GM21737 (cell line): ENCODE data around the gene ZNF521.
"Not testable (repeated sequence)": the region's sequence is repeated elsewhere in the genome, so short reads cannot be mapped to it uniquely, and the experiment has no call there.

Experiments
- ATAC-seq: cut with Tn5 transposase; IDR thresholded peaks from one replicate; pipeline ENCODE4 v1.9.1; 2021; ENCODE audit warnings: mild to moderate bottlenecking, moderate library complexity; ENCODE audit not compliant: unreplicated experiment

ZNF521 gene

GRCh38 chr18:25295624-25296138 is 56.3 kb downstream of the ZNF521 start:
- no peak for ATAC-seq

- no peak for ATAC-seq
Observed at GRCh38 chr18:25291150-25291549, 60.8 kb downstream of the ZNF521 start.

- no peak for ATAC-seq
Observed at GRCh38 chr18:25289001-25289631, 62.9 kb downstream of the ZNF521 start.

- no peak for ATAC-seq
Observed at GRCh38 chr18:25288340-25288938, 63.5 kb downstream of the ZNF521 start.

DNA sequence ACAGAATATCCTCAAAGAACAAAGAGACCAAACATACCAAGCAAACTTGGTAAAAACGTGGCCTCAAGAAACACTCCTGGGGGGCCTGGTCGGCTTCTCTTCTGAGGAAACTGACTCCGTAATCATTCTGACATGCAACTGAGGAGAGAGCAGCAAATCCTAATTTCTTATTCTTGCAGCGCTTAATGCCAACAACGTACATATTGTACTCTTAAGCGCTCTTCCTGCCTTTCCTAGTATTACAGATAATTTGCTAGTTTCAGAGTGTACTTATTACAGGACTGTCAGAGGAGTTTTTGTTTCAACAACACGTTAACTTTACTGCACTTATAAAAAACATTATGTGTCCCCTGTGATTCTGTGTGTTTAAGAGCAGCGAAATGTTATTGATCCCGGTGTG is 64.9 kb downstream of the ZNF521 start:
- no peak for ATAC-seq

- ATAC-seq: no peak
Observed at GRCh38 chr18:25284861-25285550, 67.0 kb downstream of the ZNF521 start.

DNA sequence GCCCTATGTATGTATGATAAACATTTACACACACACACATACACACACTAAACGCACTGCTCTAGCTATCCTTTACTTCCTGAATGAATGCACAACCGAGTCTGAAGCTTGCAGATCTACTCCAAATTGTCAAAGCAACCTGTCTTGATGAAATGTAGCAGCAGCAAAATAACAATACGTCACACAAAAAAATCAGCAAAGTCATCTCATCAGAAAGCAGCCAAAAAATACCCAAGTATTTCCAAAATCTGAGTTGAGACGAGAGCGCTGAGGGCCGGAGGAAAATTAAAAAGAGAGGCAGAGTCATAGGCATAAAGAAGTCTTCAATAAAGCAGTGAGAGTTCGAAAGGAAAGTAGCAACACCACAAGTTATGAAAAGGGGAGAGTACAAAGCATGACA is 67.7 kb downstream of the ZNF521 start:
- no peak for ATAC-seq

GRCh38 chr18:25283781-25284180 is 68.2 kb downstream of the ZNF521 start:
- no peak for ATAC-seq

DNA sequence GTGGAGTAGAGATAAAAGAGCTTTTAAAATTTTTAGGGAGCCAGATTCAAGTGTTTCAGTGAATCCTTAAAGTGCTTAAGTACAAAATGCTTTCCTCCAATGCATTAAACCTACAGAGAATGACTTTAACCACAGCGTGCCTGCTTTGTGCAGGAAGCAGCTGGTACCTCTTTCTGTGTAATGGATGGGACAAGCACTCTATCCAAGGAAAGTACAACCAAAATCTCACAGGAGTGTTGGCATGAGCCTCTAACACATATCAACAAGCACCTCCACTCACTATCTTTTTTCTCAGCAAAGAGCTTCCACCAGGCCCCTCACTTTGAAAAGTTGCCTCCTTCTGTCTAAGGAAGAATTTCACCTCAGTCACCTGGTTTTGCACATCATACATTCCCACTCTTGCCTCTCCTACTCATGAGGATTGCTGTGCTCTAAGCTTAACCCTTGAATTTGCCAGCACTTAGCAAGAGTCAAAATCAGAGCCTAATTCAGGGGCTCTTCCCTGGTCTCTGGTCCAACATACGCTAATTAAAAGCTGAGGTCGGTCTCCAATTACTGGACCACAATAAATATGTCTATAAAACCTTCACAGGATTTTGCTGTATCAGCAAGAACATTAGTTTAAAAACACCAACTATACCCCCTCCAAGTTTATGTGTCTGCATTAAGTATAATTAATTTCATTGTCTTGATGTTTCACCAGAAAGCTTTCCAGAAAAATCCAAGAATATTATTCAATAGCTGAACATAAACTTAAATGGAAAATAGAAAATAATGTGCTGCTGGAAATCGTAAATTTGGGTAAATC is 68.9 kb downstream of the ZNF521 start:
- ATAC-seq: no peak

- ATAC-seq: no peak
Observed at GRCh38 chr18:25282282-25282681, 69.7 kb downstream of the ZNF521 start.

DNA sequence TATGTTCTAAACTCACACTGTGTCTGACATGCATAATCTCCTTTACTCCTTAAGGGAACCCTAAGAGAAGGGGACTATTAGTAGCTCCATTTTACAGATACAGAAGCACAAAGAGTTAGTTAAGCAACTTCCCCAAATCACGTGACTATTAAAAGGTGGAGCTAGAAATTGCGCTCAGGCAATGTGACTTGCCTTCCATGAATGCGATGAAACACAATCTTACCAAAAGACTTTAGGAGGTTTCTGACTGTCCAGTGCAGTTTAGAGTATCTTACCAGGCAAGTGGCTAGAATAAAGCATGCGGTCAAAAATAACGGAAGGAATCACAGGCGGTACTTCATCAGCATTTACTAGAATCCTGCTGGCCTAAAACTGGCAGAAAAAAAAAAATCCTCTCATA is 70.4 kb downstream of the ZNF521 start:
- no peak for ATAC-seq

DNA sequence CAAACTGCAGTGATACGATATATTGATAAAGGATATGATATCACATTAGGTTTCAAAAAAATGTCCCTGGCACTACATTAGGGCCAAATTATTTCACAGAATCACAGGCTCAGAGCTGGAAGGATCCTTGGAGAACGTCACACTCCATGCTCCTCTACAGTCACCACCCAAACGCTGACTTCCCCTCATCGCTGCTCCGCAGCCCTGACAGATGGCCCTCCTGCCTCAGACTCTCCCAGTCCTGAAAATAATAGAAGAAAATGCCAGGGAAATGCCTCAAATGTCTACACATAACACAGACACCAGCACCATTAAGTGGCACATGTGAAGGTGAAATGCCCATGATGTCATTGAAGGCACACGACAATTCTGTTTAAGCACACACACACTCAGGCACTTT is 72.0 kb downstream of the ZNF521 start:
- ATAC-seq: no peak

- no peak for ATAC-seq
Observed at GRCh38 chr18:25279556-25279955, 72.4 kb downstream of the ZNF521 start.

DNA sequence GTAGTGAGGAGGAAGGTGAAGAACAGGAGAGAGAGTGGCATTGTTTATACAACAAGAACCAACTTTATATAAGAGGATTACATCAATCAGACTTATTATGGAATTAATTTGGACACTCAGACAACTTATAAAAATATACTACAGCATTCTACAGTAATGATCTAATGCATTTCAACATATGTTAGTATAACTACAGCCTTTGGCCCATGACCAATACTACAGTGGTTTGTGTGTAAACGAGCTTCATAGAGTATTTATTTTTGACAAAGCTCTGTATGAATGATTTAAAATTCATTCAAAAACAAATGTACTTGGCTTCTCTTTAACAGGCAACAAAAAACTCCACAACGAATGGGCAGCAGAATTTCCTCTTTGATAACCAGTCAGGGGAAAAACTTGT is 72.8 kb downstream of the ZNF521 start:
- no peak for ATAC-seq

- no peak for ATAC-seq
Observed at GRCh38 chr18:25278394-25278793, 73.6 kb downstream of the ZNF521 start.

GRCh38 chr18:25275412-25276001 is 76.5 kb downstream of the ZNF521 start:
- ATAC-seq: no peak

- no peak for ATAC-seq
Observed at GRCh38 chr18:25274926-25275325, 77.0 kb downstream of the ZNF521 start.

- ATAC-seq: not testable (repeated sequence)
Observed at GRCh38 chr18:25266931-25267527, 84.9 kb downstream of the ZNF521 start.

DNA sequence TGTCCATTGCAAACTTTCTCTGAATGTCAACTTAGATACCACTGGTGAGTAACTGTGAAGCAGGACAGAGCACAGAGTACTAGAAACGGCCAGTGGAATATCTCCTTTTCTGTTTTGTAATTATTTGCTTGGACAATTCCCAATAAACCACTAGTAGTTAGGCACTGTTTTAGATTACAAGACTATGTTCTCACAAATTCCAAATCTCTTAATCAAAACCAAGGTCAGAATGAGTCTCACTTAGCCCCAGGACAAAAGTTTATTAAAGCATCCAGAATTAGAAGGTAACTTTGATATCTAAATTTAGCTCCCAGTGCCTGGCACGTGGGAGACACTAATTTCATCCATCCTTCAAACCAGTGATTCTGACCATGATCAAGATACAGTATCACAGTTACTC is 89.0 kb downstream of the ZNF521 start:
- ATAC-seq: no peak

- no peak for ATAC-seq
Observed at GRCh38 chr18:25261768-25262167, 90.2 kb downstream of the ZNF521 start.

- no peak for ATAC-seq
Observed at GRCh38 chr18:25256439-25256838, 95.5 kb downstream of the ZNF521 start.
